ENCODE data around the gene LIMCH1. TPM values are rescaled to one million over a fixed set of nuclear protein-coding genes. Genes with fewer than 3 reads are reported as not detected.

LIMCH1 gene
- total RNA-seq, 1 donor from 2014 or later = 9.8 TPM

DNA sequence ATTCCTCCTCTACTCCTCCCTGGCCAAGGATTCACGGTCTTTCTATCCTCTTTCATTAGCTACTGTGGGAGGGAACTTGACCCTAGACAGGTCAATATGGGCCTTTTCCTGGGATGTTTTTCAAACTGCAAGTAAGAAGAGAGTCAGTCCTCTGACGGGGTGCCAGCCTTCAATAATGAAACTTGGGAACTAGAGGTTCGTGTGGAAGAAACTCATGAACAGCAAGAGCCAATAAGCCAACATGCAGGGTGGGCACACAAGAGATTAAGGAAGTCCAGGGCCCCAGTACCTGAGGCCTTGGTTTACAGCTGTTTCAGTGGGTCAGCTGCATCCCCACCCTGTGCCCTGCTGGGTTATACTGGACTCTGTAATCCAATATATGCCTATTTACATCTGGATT is 49.3 kb downstream of the LIMCH1 start:
- H3K27me3 Mint-ChIP-seq (ENCODE audit: insufficient read depth, low read depth) = peaks cover 2% of the 10 kb centered on the region
- H3K9me3 Mint-ChIP-seq = peaks cover 9% of the 10 kb centered on the region
- no peaks in the 10 kb centered on the region for H3K36me3 Mint-ChIP-seq
- Histone ChIP-seq H3K9ac (no peak overlapping the region), H2AFZ (replicated peaks) (no peak overlapping the region), H3K9me3 (ENCODE audit: low read depth) (no peaks in the 10 kb centered on the region), H3F3A (ENCODE audit: low read depth) (no peaks in the 10 kb centered on the region), H3K4me1 (no peaks in the 10 kb centered on the region), H3K27ac (no peak overlapping the region), H3K79me2 (ENCODE audit: low read depth) (no peaks in the 10 kb centered on the region), H3K36me3 (no peaks in the 10 kb centered on the region), H3K4me2 (no peak overlapping the region), H4K20me1 (ENCODE audit: low read depth) (no peaks in the 10 kb centered on the region), H3K27me3 (no peaks in the 10 kb centered on the region), H3K4me3 (no peak overlapping the region)
- no peak for DNase-seq (ENCODE audit: low spot score)
- no peak for TF ChIP-seq EZH2 (IDR thresholded peaks at IDR 0.05)
- no peak for TF ChIP-seq CTCF (IDR thresholded peaks at IDR 0.05)
- TF ChIP-seq EZH2phosphoT487 (IDR thresholded peaks at IDR 0.05) = no peak
- peaks cover 8% of the 10 kb centered on the region for H3K4me1 Mint-ChIP-seq
- H3K4me3 Mint-ChIP-seq = no peak overlapping the region
- no peak overlapping the region for H3K27ac Mint-ChIP-seq

DNA sequence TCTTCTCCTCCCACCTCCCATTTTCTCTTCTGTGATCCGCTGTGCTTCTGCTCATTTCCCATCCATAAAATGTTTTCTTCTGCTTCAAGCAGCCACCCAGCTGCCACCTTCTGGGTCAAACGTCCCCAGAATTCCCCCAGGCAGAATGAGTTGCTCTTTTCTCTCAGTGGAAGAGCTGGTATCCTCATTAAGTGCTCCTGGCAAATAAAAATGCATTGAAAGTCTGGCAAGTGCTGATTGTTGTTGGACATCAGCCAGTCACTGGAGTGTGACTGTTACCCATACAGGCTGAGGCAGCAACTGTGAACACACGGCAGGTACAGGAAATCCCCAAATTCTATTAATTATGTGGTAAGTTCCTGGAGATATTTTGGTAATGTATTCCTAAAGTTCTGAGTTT is 52.6 kb downstream of the LIMCH1 start:
- H3K9me3 ChIP-seq (ENCODE audit: low read depth) = no peaks in the 10 kb centered on the region
- H3K4me3 Mint-ChIP-seq = no peak overlapping the region
- H3K36me3 ChIP-seq = no peaks in the 10 kb centered on the region
- peaks cover 2% of the 10 kb centered on the region for H3K27me3 Mint-ChIP-seq (ENCODE audit: insufficient read depth, low read depth)
- H3K27me3 ChIP-seq = no peaks in the 10 kb centered on the region
- DNase-seq (ENCODE audit: low spot score) = no peak
- no peaks in the 10 kb centered on the region for H3K79me2 ChIP-seq (ENCODE audit: low read depth)
- H3K36me3 Mint-ChIP-seq = no peaks in the 10 kb centered on the region
- no peak for TF ChIP-seq CTCF (IDR thresholded peaks at IDR 0.05)
- TF ChIP-seq EZH2 (IDR thresholded peaks at IDR 0.05) = no peak
- TF ChIP-seq EZH2phosphoT487 (IDR thresholded peaks at IDR 0.05) = no peak
- H4K20me1 ChIP-seq (ENCODE audit: low read depth) = no peaks in the 10 kb centered on the region
- no peaks in the 10 kb centered on the region for H3K9me3 Mint-ChIP-seq
- no peak overlapping the region for H3K27ac ChIP-seq
- no peak overlapping the region for H3K4me2 ChIP-seq
- no peak overlapping the region for H3K27ac Mint-ChIP-seq
- no peaks in the 10 kb centered on the region for H3F3A ChIP-seq (ENCODE audit: low read depth)
- H3K4me3 ChIP-seq = no peak overlapping the region
- no peak overlapping the region for H3K9ac ChIP-seq
- no peaks in the 10 kb centered on the region for H3K4me1 ChIP-seq
- H3K4me1 Mint-ChIP-seq = peaks cover 13% of the 10 kb centered on the region
- H2AFZ ChIP-seq (replicated peaks) = no peak overlapping the region

- H3K79me2 ChIP-seq (ENCODE audit: low read depth) = no peaks in the 10 kb centered on the region
- no peak overlapping the region for H3K4me3 ChIP-seq
- Mint-ChIP-seq H3K4me3 (no peak overlapping the region), H3K36me3 (no peaks in the 10 kb centered on the region), H3K9me3 (no peaks in the 10 kb centered on the region), H3K4me1 (peaks cover 24% of the 10 kb centered on the region), H3K27me3 (ENCODE audit: insufficient read depth, low read depth) (no peaks in the 10 kb centered on the region), H3K27ac (no peak overlapping the region)
- H3K4me2 ChIP-seq = no peak overlapping the region
- peaks cover 18% of the 10 kb centered on the region for H3K4me1 ChIP-seq
- no peak for TF ChIP-seq EZH2 (IDR thresholded peaks at IDR 0.05)
- TF ChIP-seq CTCF (IDR thresholded peaks at IDR 0.05) = no peak
- TF ChIP-seq EZH2phosphoT487 (IDR thresholded peaks at IDR 0.05) = no peak
- H3K27ac ChIP-seq = no peak overlapping the region
- no peaks in the 10 kb centered on the region for H4K20me1 ChIP-seq (ENCODE audit: low read depth)
- H3K36me3 ChIP-seq = no peaks in the 10 kb centered on the region
- H3K9me3 ChIP-seq (ENCODE audit: low read depth) = no peaks in the 10 kb centered on the region
- H3F3A ChIP-seq (ENCODE audit: low read depth) = no peaks in the 10 kb centered on the region
- H3K9ac ChIP-seq = no peak overlapping the region
- no peak overlapping the region for H2AFZ ChIP-seq (replicated peaks)
- no peaks in the 10 kb centered on the region for H3K27me3 ChIP-seq
- DNase-seq (ENCODE audit: low spot score) = no peak
Observed at GRCh38 chr4:41594432-41594831, 56.5 kb downstream of the LIMCH1 start.
